ENCODE measurements around the gene CYB561D2. TPM values are rescaled to one million over a fixed set of nuclear protein-coding genes. Genes with fewer than 3 reads are reported as not detected.
"Not testable (repeated sequence)": the region's sequence is repeated elsewhere in the genome, so short reads cannot be mapped to it uniquely, and the experiment has no call there.

CYB561D2 gene
- total and polyA plus RNA-seq, 2 donors (not counting 3 experiments of a cell fraction or from before 2014, with no cell fraction given): 13.6 to 46.0 TPM

DNA sequence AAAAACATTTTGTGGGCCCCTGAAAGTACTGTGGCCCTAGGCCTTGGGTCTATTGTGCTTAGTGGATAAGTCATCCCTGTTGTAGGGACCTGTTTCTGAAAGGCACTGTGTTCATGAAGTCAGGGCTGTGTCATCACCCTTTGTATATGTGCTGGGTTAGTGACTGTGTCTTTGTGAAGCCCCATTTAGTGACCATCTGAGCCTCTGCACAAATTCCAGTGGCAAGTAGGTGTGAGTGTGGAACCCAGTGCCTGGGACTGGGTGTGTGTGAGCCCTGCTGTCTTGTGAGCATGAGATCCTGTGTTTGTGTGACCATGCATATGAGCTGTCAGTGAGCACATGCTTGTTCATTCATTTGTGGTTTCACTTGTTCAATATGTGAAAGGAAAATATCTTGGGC, 46.1 kb upstream of the CYB561D2 start:
- Histone ChIP-seq H3K9me1 (replicated peaks; ENCODE audit: control insufficient read depth, extremely low read depth, insufficient read depth, low read length) (no peaks in the 10 kb centered on the region), H3K4me2 (ENCODE audit: insufficient read depth, low read length) (no peak overlapping the region), H2AFZ (ENCODE audit: low read depth, low read length) (no peak overlapping the region), H4K20me1 (replicated peaks; ENCODE audit: control insufficient read depth, extremely low read depth, insufficient read depth, low read length) (no peaks in the 10 kb centered on the region), H3K79me2 (ENCODE audit: control insufficient read depth, insufficient read depth, low read length) (no peaks in the 10 kb centered on the region), H3K9me3 (replicated peaks; ENCODE audit: control insufficient read depth, insufficient read depth, low read length) (no peaks in the 10 kb centered on the region), H3K9ac (replicated peaks; ENCODE audit: extremely low read depth, insufficient read depth, low read length) (no peak overlapping the region), H3K27ac (ENCODE audit: insufficient read depth, low read depth, low read length) (no peak overlapping the region), H3K4me1 (ENCODE audit: control insufficient read depth, extremely low read depth, insufficient read depth, low read length) (peaks cover 15% of the 10 kb centered on the region), H3K36me3 (ENCODE audit: control insufficient read depth in 2 of 2, extremely low read depth in 1 of 2, insufficient read depth in 2 of 2, low read length in 2 of 2) (no peaks in the 10 kb centered on the region), H3K4me3 (replicated peaks in 1 of 3; ENCODE audit: insufficient read depth in 1 of 3, low read depth in 1 of 3, low read length in 3 of 3) (no peak overlapping the region), H3K27me3 (ENCODE audit: control insufficient read depth in 2 of 2, insufficient read depth in 2 of 2, low read length in 2 of 2) (no peaks in the 10 kb centered on the region)
- CTCF ChIA-PET: interaction anchor here (1.0 to 6.6 kb wide), 2 partner anchors 10 to 19 kb away, joined by 5 to 48 read pairs; partner anchors contain the start of gene HYAL2
- POLR2A ChIA-PET: no interaction called here
- BruUV-seq (replicated peaks): no TSS peak
- dilution Hi-C loops (cut with MboI; ENCODE audit: extremely low pct_ligation_motif_present, low sequenced_read_pairs) (no loop called here), intact Hi-C loops (cut with micrococcal nuclease) (no loop called here)
- FAIRE-seq: peak; percentile 28
- no peak for TF ChIP-seq MYC (IDR thresholded peaks at IDR 0.05; ENCODE audit: low read depth, low read length)
- no peak for TF ChIP-seq FOS (IDR thresholded peaks at IDR 0.05; ENCODE audit: borderline replicate concordance, insufficient read depth, low read length)
- TF ChIP-seq JUN (IDR thresholded peaks at IDR 0.05; ENCODE audit: borderline replicate concordance, insufficient read depth, insufficient read length, low read depth): no peak
- no peak for TF ChIP-seq EZH2 (IDR thresholded peaks at IDR 0.05; ENCODE audit: borderline replicate concordance, low read depth, low read length, severe bottlenecking)
- TF ChIP-seq, protein P1, sequence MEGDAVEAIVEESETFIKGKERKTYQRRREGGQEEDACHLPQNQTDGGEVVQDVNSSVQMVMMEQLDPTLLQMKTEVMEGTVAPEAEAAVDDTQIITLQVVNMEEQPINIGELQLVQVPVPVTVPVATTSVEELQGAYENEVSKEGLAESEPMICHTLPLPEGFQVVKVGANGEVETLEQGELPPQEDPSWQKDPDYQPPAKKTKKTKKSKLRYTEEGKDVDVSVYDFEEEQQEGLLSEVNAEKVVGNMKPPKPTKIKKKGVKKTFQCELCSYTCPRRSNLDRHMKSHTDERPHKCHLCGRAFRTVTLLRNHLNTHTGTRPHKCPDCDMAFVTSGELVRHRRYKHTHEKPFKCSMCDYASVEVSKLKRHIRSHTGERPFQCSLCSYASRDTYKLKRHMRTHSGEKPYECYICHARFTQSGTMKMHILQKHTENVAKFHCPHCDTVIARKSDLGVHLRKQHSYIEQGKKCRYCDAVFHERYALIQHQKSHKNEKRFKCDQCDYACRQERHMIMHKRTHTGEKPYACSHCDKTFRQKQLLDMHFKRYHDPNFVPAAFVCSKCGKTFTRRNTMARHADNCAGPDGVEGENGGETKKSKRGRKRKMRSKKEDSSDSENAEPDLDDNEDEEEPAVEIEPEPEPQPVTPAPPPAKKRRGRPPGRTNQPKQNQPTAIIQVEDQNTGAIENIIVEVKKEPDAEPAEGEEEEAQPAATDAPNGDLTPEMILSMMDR (IDR thresholded peaks at IDR 0.05; ENCODE audit: extremely low read depth in 1 of 2, insufficient read depth in 1 of 2, low read depth in 1 of 2, low read length in 2 of 2): no peak
- TF ChIP-seq GATA2 (IDR thresholded peaks at IDR 0.05; ENCODE audit: insufficient read depth, insufficient read length, low read depth, low read length): no peak
- TF ChIP-seq POLR2A (IDR thresholded peaks at IDR 0.05; ENCODE audit: low read depth, low read length): no peak
- TF ChIP-seq, protein P2, sequence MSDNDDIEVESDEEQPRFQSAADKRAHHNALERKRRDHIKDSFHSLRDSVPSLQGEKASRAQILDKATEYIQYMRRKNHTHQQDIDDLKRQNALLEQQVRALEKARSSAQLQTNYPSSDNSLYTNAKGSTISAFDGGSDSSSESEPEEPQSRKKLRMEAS (IDR thresholded peaks at IDR 0.05; ENCODE audit: insufficient read depth, insufficient read length): no peak
- TF ChIP-seq POLR2AphosphoS5 (IDR thresholded peaks at IDR 0.05; ENCODE audit: insufficient read depth, low read depth, low read length): no peak
- no peak for DNase-seq (ENCODE audit: low read depth, low spot score)

DNA sequence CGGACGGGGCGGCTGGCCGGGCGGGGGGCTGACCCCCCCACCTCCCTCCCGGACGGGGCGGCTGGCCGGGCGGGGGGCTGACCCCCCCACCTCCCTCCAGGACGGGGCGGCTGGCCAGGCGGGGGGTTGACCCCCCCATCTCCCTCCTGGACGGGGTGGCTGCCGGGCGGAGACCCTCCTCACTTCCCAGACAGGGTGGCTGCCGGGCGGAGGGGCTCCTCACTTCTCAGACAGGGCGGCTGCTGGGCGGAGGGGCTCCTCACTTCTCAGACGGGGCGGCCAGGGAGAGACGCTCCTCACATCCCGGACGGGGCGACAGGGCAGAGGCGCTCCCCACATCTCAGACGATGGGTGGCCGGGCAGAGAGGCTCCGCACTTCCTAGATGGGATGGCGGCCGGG, 38.6 kb upstream of the CYB561D2 start:
- H3K27ac ChIP-seq (ENCODE audit: insufficient read depth, low read depth, low read length); H3K9ac ChIP-seq (replicated peaks; ENCODE audit: extremely low read depth, insufficient read depth, low read length); H3K4me2 ChIP-seq (ENCODE audit: insufficient read depth, low read length); H3K4me1 ChIP-seq (ENCODE audit: control insufficient read depth, extremely low read depth, insufficient read depth, low read length); dilution Hi-C loops (cut with MboI; ENCODE audit: extremely low pct_ligation_motif_present, low sequenced_read_pairs); H3K4me3 ChIP-seq (replicated peaks in 1 of 3; ENCODE audit: insufficient read depth in 1 of 3, low read depth in 1 of 3, low read length in 3 of 3); H2AFZ ChIP-seq (ENCODE audit: low read depth, low read length); H3K9me1 ChIP-seq (replicated peaks; ENCODE audit: control insufficient read depth, extremely low read depth, insufficient read depth, low read length); BruUV-seq (replicated peaks); DNase-seq (ENCODE audit: low read depth, low spot score); CTCF ChIA-PET; H3K79me2 ChIP-seq (ENCODE audit: control insufficient read depth, insufficient read depth, low read length); FAIRE-seq; intact Hi-C loops (cut with micrococcal nuclease); H3K9me3 ChIP-seq (replicated peaks; ENCODE audit: control insufficient read depth, insufficient read depth, low read length); H3K27me3 ChIP-seq (ENCODE audit: control insufficient read depth in 2 of 2, insufficient read depth in 2 of 2, low read length in 2 of 2); POLR2A ChIA-PET; H4K20me1 ChIP-seq (replicated peaks; ENCODE audit: control insufficient read depth, extremely low read depth, insufficient read depth, low read length): not testable (repeated sequence)
- peaks cover 7 to 19% of the 10 kb centered on the region in 2 experiments for H3K36me3 ChIP-seq (ENCODE audit: control insufficient read depth in 2 of 2, extremely low read depth in 1 of 2, insufficient read depth in 2 of 2, low read length in 2 of 2)
